Hepatocyte (in vitro differentiated cells): ENCODE data around the gene PDZD7.

Source experiments
- CTCF ChIP-seq: fragments of 200-600 bp; sonication (generic); IDR thresholded peaks from 2 replicates; pipeline ENCODE4 v1.5.1; 2016; ENCODE audit warnings: antibody characterized with exemption, mild to moderate bottlenecking; ENCODE audit not compliant: poor library complexity
- EZH2 ChIP-seq: fragments of 200-600 bp; sonication (generic); IDR thresholded peaks from 2 replicates; pipeline ENCODE4 v1.6.1; 2016; ENCODE audit warnings: antibody characterized with exemption, mild to moderate bottlenecking, borderline replicate concordance
- EZH2phosphoT487 ChIP-seq: fragments of 200-600 bp; sonication (generic); IDR thresholded peaks from one replicate; pipeline ENCODE4 v1.6.1; 2018; ENCODE audit warnings: antibody characterized with exemption, mild to moderate bottlenecking, low read depth, moderate library complexity; ENCODE audit not compliant: unreplicated experiment, severe bottlenecking

GRCh38 chr10:100988166-100988565 is 42.8 kb downstream of the PDZD7 start:
- no peak for TF ChIP-seq EZH2
- no peak for TF ChIP-seq CTCF
- no peak for TF ChIP-seq EZH2phosphoT487
